H9 (cell line): ENCODE results near the gene HIVEP1. TPM values are rescaled to one million over a fixed set of nuclear protein-coding genes. Genes with fewer than 3 reads are reported as not detected.

ENCODE experiments used
- DNase-seq: peaks from one replicate; pipeline ENCODE4 v3.0.0-alpha.2; 2017
- H2AFZ ChIP-seq: one replicate; pipeline ENCODE4 v1.6.1; 2013; ENCODE audit warnings: mild to moderate bottlenecking, low read length, control low read depth, moderate library complexity
- H2AK5ac ChIP-seq: 2 replicates; pipeline ENCODE4 v1.6.1; 2013; ENCODE audit warnings: low read length, control low read depth, mixed read lengths; ENCODE audit not compliant: insufficient read length
- H2BK120ac ChIP-seq: one replicate; pipeline ENCODE4 v1.6.1; 2013; ENCODE audit warnings: low read depth, mild to moderate bottlenecking, low read length, control low read depth, inconsistent platforms; ENCODE audit not compliant: poor library complexity, severe bottlenecking
- H2BK12ac ChIP-seq: 2 replicates; pipeline ENCODE4 v1.6.1; 2013; ENCODE audit warnings: low read length, control low read depth, mixed read lengths, low read depth; ENCODE audit not compliant: insufficient read length
- H2BK15ac ChIP-seq: 2 replicates; pipeline ENCODE4 v1.6.1; 2013; ENCODE audit warnings: low read depth, low read length, control low read depth
- H2BK20ac ChIP-seq: one replicate; pipeline ENCODE4 v1.6.1; 2013; ENCODE audit warnings: low read depth, mild to moderate bottlenecking, low read length, control low read depth, inconsistent platforms; ENCODE audit not compliant: poor library complexity, severe bottlenecking
- H2BK5ac ChIP-seq: 2 replicates; pipeline ENCODE4 v1.6.1; 2013; ENCODE audit warnings: low read length, control low read depth, mixed read lengths; ENCODE audit not compliant: insufficient read length
- H3K14ac ChIP-seq: 2 replicates; pipeline ENCODE4 v1.6.1; 2013; ENCODE audit warnings: low read length, control low read depth; ENCODE audit not compliant: insufficient read depth
- H3K18ac ChIP-seq: 2 replicates; pipeline ENCODE4 v1.6.1; 2013; ENCODE audit warnings: low read depth, mild to moderate bottlenecking, mixed read lengths, low read length, control low read depth; ENCODE audit not compliant: insufficient read length
- H3K23ac ChIP-seq: 2 replicates; pipeline ENCODE4 v1.6.1; 2013; ENCODE audit warnings: low read length, control low read depth, mixed read lengths, low read depth; ENCODE audit not compliant: insufficient read length
- H3K23me2 ChIP-seq: 2 replicates; pipeline ENCODE4 v1.6.1; 2013; ENCODE audit warnings: low read depth, mild to moderate bottlenecking, mixed read lengths, low read length, control low read depth; ENCODE audit not compliant: insufficient read length, poor library complexity, severe bottlenecking
- H3K27ac ChIP-seq: 2 replicates; pipeline ENCODE4 v1.5.1; 2013; ENCODE audit warnings: low read length, control low read depth, mixed read lengths, low read depth; ENCODE audit not compliant: insufficient read length
- H3K27me3 ChIP-seq: 2 replicates; pipeline ENCODE4 v1.6.1; 2013; ENCODE audit warnings: low read length, control low read depth, inconsistent platforms; ENCODE audit not compliant: insufficient read depth
- H3K4ac ChIP-seq: 2 replicates; pipeline ENCODE4 v1.6.1; 2013; ENCODE audit warnings: low read depth, mild to moderate bottlenecking, control low read depth, inconsistent platforms, low read length, moderate library complexity
- H3K4me1 ChIP-seq: 2 replicates; pipeline ENCODE4 v1.6.1; 2013; ENCODE audit warnings: low read length, control low read depth, inconsistent platforms; ENCODE audit not compliant: insufficient read depth
- H3K4me2 ChIP-seq: 2 replicates; pipeline ENCODE4 v1.6.1; 2013; ENCODE audit warnings: low read length, control low read depth, mixed read lengths; ENCODE audit not compliant: insufficient read length, insufficient read depth
- H3K56ac ChIP-seq: 2 replicates; pipeline ENCODE4 v1.6.1; 2013; ENCODE audit warnings: low read depth, mild to moderate bottlenecking, mixed read lengths, low read length, control low read depth; ENCODE audit not compliant: insufficient read length
- H3K79me1 ChIP-seq: 2 replicates; pipeline ENCODE4 v1.6.1; 2013; ENCODE audit warnings: low read depth, mild to moderate bottlenecking, moderate library complexity, low read length, control low read depth, inconsistent platforms; ENCODE audit not compliant: insufficient read depth, poor library complexity, severe bottlenecking
- H3K79me2 ChIP-seq: 2 replicates; pipeline ENCODE4 v1.6.1; 2013; ENCODE audit warnings: low read length, control low read depth, inconsistent platforms; ENCODE audit not compliant: insufficient read depth
- H3K9ac ChIP-seq: 2 replicates; pipeline ENCODE4 v1.6.1; 2013; ENCODE audit warnings: low read length, control low read depth, mixed read lengths; ENCODE audit not compliant: insufficient read length; ENCODE audit errors: extremely low read depth
- H3K9me3 ChIP-seq: one replicate; pipeline ENCODE4 v1.6.1; 2013; ENCODE audit warnings: low read depth, low read length, inconsistent platforms; ENCODE audit not compliant: control insufficient read depth
- H3T11ph ChIP-seq: one replicate; pipeline ENCODE4 v1.6.1; 2013; ENCODE audit warnings: mild to moderate bottlenecking, low read length, control low read depth, inconsistent platforms
- H4K20me1 ChIP-seq: one replicate; pipeline ENCODE4 v1.6.1; 2013; ENCODE audit not compliant: control insufficient read depth, insufficient read length, insufficient read depth
- H4K5ac ChIP-seq: 2 replicates; pipeline ENCODE4 v1.6.1; 2013; ENCODE audit warnings: low read depth, mild to moderate bottlenecking, mixed read lengths, low read length, control low read depth; ENCODE audit not compliant: insufficient read length
- H4K8ac ChIP-seq: replicated peaks from 2 replicates; pipeline ENCODE4 v1.6.1; 2013; ENCODE audit warnings: low read length, control low read depth, mixed read lengths, low read depth; ENCODE audit not compliant: insufficient read length
- H4K91ac ChIP-seq: 2 replicates; pipeline ENCODE4 v1.6.1; 2013; ENCODE audit warnings: low read depth, mild to moderate bottlenecking, moderate library complexity, mixed read lengths, low read length, control low read depth; ENCODE audit not compliant: insufficient read length
- H3K27ac Mint-ChIP-seq, 3 experiments: 2 replicates in 2 of 3; 3 replicates in 1 of 3; pipeline ENCODE4 v1.8.0; 2020 to 2021; ENCODE audit warnings: mixed read lengths in 3 of 3, mild to moderate bottlenecking in 1 of 3, moderate library complexity in 1 of 3
- H3K27me3 Mint-ChIP-seq: 2 replicates; pipeline ENCODE4 v1.8.0; 2021; ENCODE audit warnings: low read depth, mild to moderate bottlenecking, moderate library complexity, mixed read lengths
- H3K36me3 Mint-ChIP-seq, 3 experiments: 2 replicates in 2 of 3; 3 replicates in 1 of 3; pipeline ENCODE4 v1.8.0; 2020 to 2021; ENCODE audit warnings: low read depth in 3 of 3, mixed read lengths in 3 of 3; ENCODE audit not compliant: insufficient read depth in 1 of 3
- H3K4me1 Mint-ChIP-seq, 2 experiments: 2 replicates each; pipeline ENCODE4 v1.8.0; 2020; ENCODE audit warnings: mixed read lengths in 2 of 2
- H3K4me3 Mint-ChIP-seq, 2 experiments: 2 replicates in 1 of 2; 3 replicates in 1 of 2; pipeline ENCODE4 v1.8.0; 2020 to 2021; ENCODE audit warnings: mild to moderate bottlenecking in 2 of 2, mixed read lengths in 2 of 2, moderate library complexity in 1 of 2
- H3K9me3 Mint-ChIP-seq, 2 experiments: 2 replicates in 1 of 2; 3 replicates in 1 of 2; pipeline ENCODE4 v1.8.0; 2020; ENCODE audit warnings: mild to moderate bottlenecking in 2 of 2, mixed read lengths in 2 of 2, moderate library complexity in 1 of 2
- CTCF ChIP-seq: fragments of 200-600 bp; sonication (generic); conservative IDR thresholded peaks from 3 replicates; pipeline ENCODE4 v1.8.0; 2021; ENCODE audit warnings: antibody characterized with exemption, mild to moderate bottlenecking
- WGBS: extraction: QIAGEN DNeasy Blood & Tissue Kit; methylation state at CpG from one replicate; pipeline ENCODE4 v1.1.7; 2013; ENCODE audit warnings: missing lambda C conversion rate, low lambda C conversion rate, mixed read lengths; ENCODE audit not compliant: insufficient read length; ENCODE audit errors: extremely low coverage; 5-methylcytosine and 5-hydroxymethylcytosine counted together
- total RNA-seq: library from RNA; stranded (reverse); gene quantifications from 2 replicates; pipeline ENCODE4 v1.2.1, GENCODE V29; 2021

Gene HIVEP1
- total RNA-seq, 1 experiment from 2014 or later: 44.2 TPM

GRCh38 chr6:11972270-11972669 lies 39.8 kb upstream of the HIVEP1 start:
- Histone ChIP-seq H3K14ac (no peak overlapping the region), H3K79me1 (no peaks in the 10 kb centered on the region), H2BK120ac (no peak overlapping the region), H2BK12ac (no peak overlapping the region), H3K56ac (no peak overlapping the region), H4K20me1 (no peaks in the 10 kb centered on the region), H4K8ac (no peak overlapping the region), H3K4ac (no peak overlapping the region), H3K4me2 (no peak overlapping the region), H2AFZ (no peak overlapping the region), H2BK15ac (no peak overlapping the region), H3K23ac (no peak overlapping the region), H2BK20ac (no peak overlapping the region), H2BK5ac (no peak overlapping the region), H4K91ac (no peak overlapping the region), H3K18ac (no peak overlapping the region), H3K27ac (no peak overlapping the region), H3T11ph (no peak overlapping the region), H3K23me2 (no peaks in the 10 kb centered on the region), H3K27me3 (no peaks in the 10 kb centered on the region), H3K9me3 (no peaks in the 10 kb centered on the region), H4K5ac (no peak overlapping the region), H3K4me1 (peaks cover 12% of the 10 kb centered on the region), H3K9ac (no peak overlapping the region), H3K79me2 (no peaks in the 10 kb centered on the region), H2AK5ac (no peak overlapping the region)
- Mint-ChIP-seq H3K36me3 (peaks cover 2 to 9% (median 3%) of the 10 kb centered on the region in 3 experiments; a peak in 3 of 7 replicates), H3K4me1 (peaks cover 41 to 44% of the 10 kb centered on the region in 2 experiments), H3K4me3 (no peak overlapping the region), H3K9me3 (no peaks in the 10 kb centered on the region; a peak in 1 of 5 replicates), H3K27ac (peak overlapping the region; percentile 33 to 87 (median 85); a peak in 4 of 7 replicates), H3K27me3 (no peaks in the 10 kb centered on the region)
- no peak for DNase-seq
- no peak for TF ChIP-seq CTCF
- WGBS: no CpG with 5 or more reads among the region's 8 CpGs
